ENCODE measurements around the gene HIRIP3. TPM values are rescaled to one million over a fixed set of nuclear protein-coding genes. Genes with fewer than 3 reads are reported as not detected.

The HIRIP3 gene
- total and polyA plus RNA-seq, 2 of the 13 experiments (the other 11 are each of a cell fraction or from before 2014, with no cell fraction given), result 12.6 to 17.2 TPM

DNA sequence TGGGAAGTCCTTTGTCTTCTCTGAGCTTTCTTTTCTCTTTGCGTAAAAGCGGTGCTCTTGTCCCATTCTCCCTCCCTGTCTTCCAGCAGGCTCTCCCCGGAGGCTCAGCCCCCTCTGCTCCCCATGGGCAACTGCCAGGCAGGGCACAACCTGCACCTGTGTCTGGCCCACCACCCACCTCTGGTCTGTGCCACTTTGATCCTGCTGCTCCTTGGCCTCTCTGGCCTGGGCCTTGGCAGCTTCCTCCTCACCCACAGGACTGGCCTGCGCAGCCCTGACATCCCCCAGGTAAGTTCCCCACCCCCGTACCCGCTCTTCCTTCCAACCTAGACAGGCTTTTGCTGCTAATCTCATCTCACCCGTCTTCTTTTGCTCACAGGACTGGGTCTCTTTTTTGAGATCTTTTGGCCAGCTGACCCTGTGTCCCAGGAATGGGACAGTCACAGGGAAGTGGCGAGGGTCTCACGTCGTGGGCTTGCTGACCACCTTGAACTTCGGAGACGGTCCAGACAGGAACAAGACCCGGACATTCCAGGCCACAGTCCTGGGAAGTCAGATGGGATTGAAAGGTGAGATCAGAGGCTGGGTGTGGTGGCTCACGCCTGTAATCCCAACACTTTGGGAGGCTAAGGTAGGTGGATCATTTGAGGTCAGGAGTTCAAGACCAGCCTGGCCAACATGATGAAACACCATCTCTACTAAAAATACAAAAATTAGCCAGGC is 32.2 kb downstream of the HIRIP3 start (continued):
- 0 out of 2 replicates have a peak, but pooled peaks have one; percentile 11 for TF ChIP-seq PHF8 (CRISPR knock-in tag; IDR thresholded peaks at IDR 0.05)
- TF ChIP-seq, protein P1, sequence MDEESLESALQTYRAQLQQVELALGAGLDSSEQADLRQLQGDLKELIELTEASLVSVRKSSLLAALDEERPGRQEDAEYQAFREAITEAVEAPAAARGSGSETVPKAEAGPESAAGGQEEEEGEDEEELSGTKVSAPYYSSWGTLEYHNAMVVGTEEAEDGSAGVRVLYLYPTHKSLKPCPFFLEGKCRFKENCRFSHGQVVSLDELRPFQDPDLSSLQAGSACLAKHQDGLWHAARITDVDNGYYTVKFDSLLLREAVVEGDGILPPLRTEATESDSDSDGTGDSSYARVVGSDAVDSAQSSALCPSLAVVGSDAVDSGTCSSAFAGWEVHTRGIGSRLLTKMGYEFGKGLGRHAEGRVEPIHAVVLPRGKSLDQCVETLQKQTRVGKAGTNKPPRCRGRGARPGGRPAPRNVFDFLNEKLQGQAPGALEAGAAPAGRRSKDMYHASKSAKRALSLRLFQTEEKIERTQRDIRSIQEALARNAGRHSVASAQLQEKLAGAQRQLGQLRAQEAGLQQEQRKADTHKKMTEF (CRISPR knock-in tag; IDR thresholded peaks at IDR 0.05), result no peak
- no peak for TF ChIP-seq NCOR1 (IDR thresholded peaks at IDR 0.05; ENCODE audit: borderline replicate concordance, low read length)
- 0 out of 2 replicates have a peak, but pooled peaks have one; percentile 10 for TF ChIP-seq THAP11 (CRISPR knock-in tag; IDR thresholded peaks at IDR 0.05)
- TF ChIP-seq EEA1 (CRISPR knock-in tag; IDR thresholded peaks at IDR 0.05; ENCODE audit: borderline replicate concordance), result peak; percentile 21; the same call in 1 of the 2 replicates
- TF ChIP-seq ZNF790 (CRISPR knock-in tag; IDR thresholded peaks at IDR 0.05; ENCODE audit: borderline replicate concordance), result no peak
- TF ChIP-seq ZFY (CRISPR knock-in tag; IDR thresholded peaks at IDR 0.05), result peak; percentile 28
- 0 out of 2 replicates have a peak, but pooled peaks have one; percentile 6 for TF ChIP-seq ZBTB7B (CRISPR knock-in tag; IDR thresholded peaks at IDR 0.05)
- TF ChIP-seq RFXANK (CRISPR knock-in tag; IDR thresholded peaks at IDR 0.05), result no peak
- TF ChIP-seq TBL1XR1 (IDR thresholded peaks at IDR 0.05; ENCODE audit: borderline replicate concordance, low read length, partially characterized antibody), result no peak
- peak; percentile 44; the same call in 1 of the 2 replicates for TF ChIP-seq HOXA3 (CRISPR knock-in tag; IDR thresholded peaks at IDR 0.05)
- TF ChIP-seq SMARCE1 (IDR thresholded peaks at IDR 0.05; ENCODE audit: borderline replicate concordance), result no peak
- 0 out of 2 replicates have a peak, but pooled peaks have one; percentile 23 for TF ChIP-seq FOXC1 (CRISPR knock-in tag; IDR thresholded peaks at IDR 0.05; ENCODE audit: borderline replicate concordance)
- TF ChIP-seq ZNF44 (CRISPR knock-in tag; IDR thresholded peaks at IDR 0.05), result 0 out of 2 replicates have a peak, but pooled peaks have one; percentile 20
- TF ChIP-seq, protein P2, sequence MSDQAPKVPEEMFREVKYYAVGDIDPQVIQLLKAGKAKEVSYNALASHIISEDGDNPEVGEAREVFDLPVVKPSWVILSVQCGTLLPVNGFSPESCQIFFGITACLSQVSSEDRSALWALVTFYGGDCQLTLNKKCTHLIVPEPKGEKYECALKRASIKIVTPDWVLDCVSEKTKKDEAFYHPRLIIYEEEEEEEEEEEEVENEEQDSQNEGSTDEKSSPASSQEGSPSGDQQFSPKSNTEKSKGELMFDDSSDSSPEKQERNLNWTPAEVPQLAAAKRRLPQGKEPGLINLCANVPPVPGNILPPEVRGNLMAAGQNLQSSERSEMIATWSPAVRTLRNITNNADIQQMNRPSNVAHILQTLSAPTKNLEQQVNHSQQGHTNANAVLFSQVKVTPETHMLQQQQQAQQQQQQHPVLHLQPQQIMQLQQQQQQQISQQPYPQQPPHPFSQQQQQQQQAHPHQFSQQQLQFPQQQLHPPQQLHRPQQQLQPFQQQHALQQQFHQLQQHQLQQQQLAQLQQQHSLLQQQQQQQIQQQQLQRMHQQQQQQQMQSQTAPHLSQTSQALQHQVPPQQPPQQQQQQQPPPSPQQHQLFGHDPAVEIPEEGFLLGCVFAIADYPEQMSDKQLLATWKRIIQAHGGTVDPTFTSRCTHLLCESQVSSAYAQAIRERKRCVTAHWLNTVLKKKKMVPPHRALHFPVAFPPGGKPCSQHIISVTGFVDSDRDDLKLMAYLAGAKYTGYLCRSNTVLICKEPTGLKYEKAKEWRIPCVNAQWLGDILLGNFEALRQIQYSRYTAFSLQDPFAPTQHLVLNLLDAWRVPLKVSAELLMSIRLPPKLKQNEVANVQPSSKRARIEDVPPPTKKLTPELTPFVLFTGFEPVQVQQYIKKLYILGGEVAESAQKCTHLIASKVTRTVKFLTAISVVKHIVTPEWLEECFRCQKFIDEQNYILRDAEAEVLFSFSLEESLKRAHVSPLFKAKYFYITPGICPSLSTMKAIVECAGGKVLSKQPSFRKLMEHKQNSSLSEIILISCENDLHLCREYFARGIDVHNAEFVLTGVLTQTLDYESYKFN (CRISPR knock-in tag; conservative IDR thresholded peaks at IDR 0.05), result 0 out of 2 replicates have a peak, but pooled peaks have one; percentile 4
- TF ChIP-seq ZNF30 (CRISPR knock-in tag; IDR thresholded peaks at IDR 0.05), result no peak
- no peak for TF ChIP-seq GATA4 (IDR thresholded peaks at IDR 0.05; ENCODE audit: borderline replicate concordance, low read depth)
- TF ChIP-seq KDM3A (CRISPR knock-in tag; IDR thresholded peaks at IDR 0.05; ENCODE audit: low read depth), result no peak
- 0 out of 2 replicates have a peak, but pooled peaks have one; percentile 16 for TF ChIP-seq ZNF143 (CRISPR knock-in tag; IDR thresholded peaks at IDR 0.05)
- TF ChIP-seq ZNF577 (CRISPR knock-in tag; IDR thresholded peaks at IDR 0.05; ENCODE audit: borderline replicate concordance, low read depth), result no peak
- TF ChIP-seq ZFP62 (CRISPR knock-in tag; IDR thresholded peaks at IDR 0.05), result no peak
- TF ChIP-seq, protein P3, sequence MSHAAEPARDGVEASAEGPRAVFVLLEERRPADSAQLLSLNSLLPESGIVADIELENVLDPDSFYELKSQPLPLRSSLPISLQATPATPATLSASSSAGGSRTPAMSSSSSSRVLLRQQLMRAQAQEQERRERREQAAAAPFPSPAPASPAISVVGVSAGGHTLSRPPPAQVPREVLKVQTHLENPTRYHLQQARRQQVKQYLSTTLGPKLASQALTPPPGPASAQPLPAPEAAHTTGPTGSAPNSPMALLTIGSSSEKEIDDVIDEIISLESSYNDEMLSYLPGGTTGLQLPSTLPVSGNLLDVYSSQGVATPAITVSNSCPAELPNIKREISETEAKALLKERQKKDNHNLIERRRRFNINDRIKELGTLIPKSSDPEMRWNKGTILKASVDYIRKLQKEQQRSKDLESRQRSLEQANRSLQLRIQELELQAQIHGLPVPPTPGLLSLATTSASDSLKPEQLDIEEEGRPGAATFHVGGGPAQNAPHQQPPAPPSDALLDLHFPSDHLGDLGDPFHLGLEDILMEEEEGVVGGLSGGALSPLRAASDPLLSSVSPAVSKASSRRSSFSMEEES (CRISPR knock-in tag; IDR thresholded peaks at IDR 0.05), result no peak
- TF ChIP-seq ZSCAN22 (CRISPR knock-in tag; IDR thresholded peaks at IDR 0.05), result no peak

Measured in HepG2 (cell line).